HG03103 (cell line): ENCODE results near the gene DPP6.

Experiments used
- ATAC-seq: cut with Tn5 transposase; IDR thresholded peaks from one replicate; pipeline ENCODE4 v1.9.1; 2021; ENCODE audit warnings: low read depth; ENCODE audit not compliant: unreplicated experiment

DPP6 gene

GRCh38 chr7:154840086-154840485 is 787.9 kb downstream of the DPP6 start:
- ATAC-seq = no peak

- ATAC-seq = no peak
These were observed 789.6 kb downstream of the DPP6 start for GRCh38 chr7:154841731-154842331.

- ATAC-seq = no peak
These were observed 790.4 kb downstream of the DPP6 start for GRCh38 chr7:154842591-154842990.

- ATAC-seq = no peak
These were observed 791.6 kb downstream of the DPP6 start for GRCh38 chr7:154843670-154844237.

- no peak for ATAC-seq
These were observed 792.3 kb downstream of the DPP6 start for GRCh38 chr7:154844499-154844898.

- no peak for ATAC-seq
These were observed 792.8 kb downstream of the DPP6 start for GRCh38 chr7:154844955-154845354.

- no peak for ATAC-seq
These were observed 796.3 kb downstream of the DPP6 start for GRCh38 chr7:154848464-154848863.

- no peak for ATAC-seq
These were observed 800.0 kb downstream of the DPP6 start for GRCh38 chr7:154852205-154852604.

GRCh38 chr7:154853063-154853726 is 801.0 kb downstream of the DPP6 start:
- no peak for ATAC-seq

- no peak for ATAC-seq
These were observed 801.5 kb downstream of the DPP6 start for GRCh38 chr7:154853727-154854095.

GRCh38 chr7:154854836-154855235 is 802.6 kb downstream of the DPP6 start:
- ATAC-seq = no peak

GRCh38 chr7:154855366-154855765 is 803.2 kb downstream of the DPP6 start:
- ATAC-seq = no peak

GRCh38 chr7:154856733-154857132 is 804.5 kb downstream of the DPP6 start:
- ATAC-seq = no peak

- no peak for ATAC-seq
These were observed 805.0 kb downstream of the DPP6 start for GRCh38 chr7:154857240-154857639.

GRCh38 chr7:154857728-154858681 is 805.8 kb downstream of the DPP6 start:
- no peak for ATAC-seq

- no peak for ATAC-seq
These were observed 806.8 kb downstream of the DPP6 start for GRCh38 chr7:154858836-154859537.

GRCh38 chr7:154859747-154860620 is 807.8 kb downstream of the DPP6 start:
- ATAC-seq = no peak

- ATAC-seq = no peak
These were observed 808.6 kb downstream of the DPP6 start for GRCh38 chr7:154860621-154861375.

GRCh38 chr7:154861589-154861988 is 809.4 kb downstream of the DPP6 start:
- no peak for ATAC-seq
